B cell (primary cell): ENCODE results near the gene DCUN1D5. TPM values are rescaled to one million over a fixed set of nuclear protein-coding genes. Genes with fewer than 3 reads are reported as not detected.

Experiments
- ATAC-seq: fragments of 200-7000 bp; cut with Tn5 transposase; one replicate; pipeline ENCODE4 v1.10.0; 2021; ENCODE audit warnings: low read depth, mild to moderate bottlenecking, moderate number of reproducible peaks, moderate library complexity
- CTCF ChIA-PET: fragments of 350-600 bp; sonication (Branson Sonifier 250); formaldehyde crosslinking; loops from one replicate; lab custom pipeline; 2021; ENCODE audit warnings: antibody characterized with exemption, inconsistent platforms; lab: Charles Lee
- POLR2A ChIA-PET: fragments of 350-600 bp; sonication (Branson Sonifier 250); formaldehyde crosslinking; loops from one replicate; lab custom pipeline; 2021; ENCODE audit warnings: antibody characterized with exemption; lab: Charles Lee
- DNase-seq: peaks from one replicate; pipeline ENCODE4 v3.0.0; 2013
- H2AFZ ChIP-seq: 2 replicates; pipeline ENCODE4 v1.6.1; 2012; ENCODE audit warnings: mild to moderate bottlenecking, low read depth, low read length; ENCODE audit not compliant: insufficient read depth, poor library complexity, severe bottlenecking
- H3K27ac ChIP-seq, 2 donors: 1 replicate in 1 of 2; 2 replicates in 1 of 2; pipeline ENCODE4 v1.5.1; 2012 to 2013; ENCODE audit warnings: low read length in 2 of 2, mild to moderate bottlenecking in 2 of 2, moderate library complexity in 1 of 2
- H3K27me3 ChIP-seq, 4 experiments: fragments of 200-600 bp in 1 of 4; sonication (generic) in 1 of 4; replicated peaks in 1 of 4; 1 replicate in 2 of 4; 2 replicates in 2 of 4; pipeline versions ENCODE4 v1.6.1 to v1.7.0; 2013 to 2016; ENCODE audit warnings: low read length in 3 of 4, mild to moderate bottlenecking in 2 of 4, mixed read lengths in 1 of 4, moderate library complexity in 1 of 4; ENCODE audit not compliant: insufficient read depth in 4 of 4, control insufficient read depth in 3 of 4; ENCODE audit errors: control extremely low read depth in 1 of 4
- H3K36me3 ChIP-seq, 2 experiments: replicated peaks in 1 of 2; 1 replicate in 1 of 2; 2 replicates in 1 of 2; pipeline versions ENCODE4 v1.6.1 to v1.7.1; 2013; ENCODE audit warnings: low read length in 1 of 2; ENCODE audit not compliant: insufficient read depth in 2 of 2, control insufficient read depth in 1 of 2; ENCODE audit errors: control extremely low read depth in 1 of 2, extremely low read depth in 1 of 2
- H3K4me1 ChIP-seq, 2 donors: fragments of 200-600 bp in 1 of 2; sonication (generic) in 1 of 2; 1 replicate in 1 of 2; 2 replicates in 1 of 2; pipeline versions ENCODE4 v1.5.1 to v1.6.1; 2013 to 2017; ENCODE audit warnings: low read length in 2 of 2; ENCODE audit not compliant: control insufficient read depth in 2 of 2, insufficient read depth in 2 of 2
- H3K4me2 ChIP-seq: replicated peaks from 2 replicates; pipeline ENCODE3; 2012; ENCODE audit warnings: mild to moderate bottlenecking, low read depth, low read length; ENCODE audit not compliant: poor library complexity, severe bottlenecking
- H3K4me3 ChIP-seq, 5 experiments: fragments of 200-600 bp in 1 of 5; sonication (generic) in 1 of 5; 1 replicate in 3 of 5; 2 replicates in 2 of 5; pipeline versions ENCODE4 v1.5.1 to v1.7.0; 2011 to 2016; ENCODE audit warnings: low read length in 4 of 5, mild to moderate bottlenecking in 4 of 5, low read depth in 2 of 5, control low read depth in 1 of 5, moderate library complexity in 1 of 5; ENCODE audit not compliant: insufficient read depth in 1 of 5; ENCODE audit errors: control extremely low read depth in 1 of 5, extremely low read depth in 1 of 5
- H3K79me2 ChIP-seq: fragments of 200-600 bp; sonication (generic); one replicate; pipeline ENCODE4 v1.6.0; 2016; ENCODE audit warnings: low read length; ENCODE audit not compliant: control insufficient read depth, insufficient read depth
- H3K9ac ChIP-seq: fragments of 200-600 bp; sonication (generic); 2 replicates; pipeline ENCODE4 v1.6.1; 2017; ENCODE audit warnings: mild to moderate bottlenecking, low read length, moderate library complexity
- H3K9me3 ChIP-seq, 3 donors: one replicate each; pipeline versions ENCODE4 v1.6.1 to v1.7.1; 2013; ENCODE audit warnings: low read length in 2 of 3; ENCODE audit not compliant: control insufficient read depth in 2 of 3, insufficient read depth in 1 of 3; ENCODE audit errors: control extremely low read depth in 1 of 3
- H4K20me1 ChIP-seq: 2 replicates; pipeline ENCODE4 v1.6.0; 2012; ENCODE audit warnings: mild to moderate bottlenecking, low read length; ENCODE audit not compliant: insufficient read depth, control insufficient read depth, poor library complexity, severe bottlenecking
- H3K27ac Mint-ChIP-seq: one replicate; pipeline ENCODE4 v1.8.0; 2021; ENCODE audit warnings: mixed read lengths
- H3K27me3 Mint-ChIP-seq: one replicate; pipeline ENCODE4 v1.8.0; 2021; ENCODE audit warnings: mixed read lengths
- H3K4me1 Mint-ChIP-seq: one replicate; pipeline ENCODE4 v1.8.0; 2021; ENCODE audit warnings: mixed read lengths
- H3K4me3 Mint-ChIP-seq: one replicate; pipeline ENCODE4 v1.8.0; 2021; ENCODE audit warnings: mixed read lengths
- H3K9me3 Mint-ChIP-seq: one replicate; pipeline ENCODE4 v1.8.0; 2022; ENCODE audit warnings: mixed read lengths; ENCODE audit not compliant: insufficient read depth
- EZH2 ChIP-seq: IDR thresholded peaks from 2 replicates; pipeline ENCODE4 v1.6.1; 2012; ENCODE audit warnings: borderline replicate concordance, low read depth, mild to moderate bottlenecking, moderate library complexity, low read length; ENCODE audit not compliant: insufficient read depth, poor library complexity, severe bottlenecking
- intact Hi-C: fragments of 100-400 bp; cut with micrococcal nuclease; formaldehyde crosslinking; loops from one replicate; pipeline ENCODE4 v1.10.0; 2022
- polyA plus RNA-seq: library from polyadenylated mRNA; depleted of rRNA; stranded (reverse); fragments of >200 nt; gene quantifications from 2 replicates; pipeline ENCODE4 v1.2.3, GENCODE V29; 2012
- total RNA-seq, 2 donors: library from RNA; stranded (reverse); fragments of 120-200 nt in 1 of 2; gene quantifications; 1 replicate in 1 of 2; 2 replicates in 1 of 2; pipeline versions ENCODE4 v1.2.3 to v1.2.4, GENCODE V29; 2013 to 2022
- TF ChIP-seq, protein P1 (sequence below): fragments of 200-600 bp; IDR thresholded peaks from one replicate; pipeline ENCODE4 v1.8.0; 2022; ENCODE audit warnings: antibody characterized with exemption, mild to moderate bottlenecking

Gene DCUN1D5
- total and polyA plus RNA-seq, 2 donors (not counting 1 experiment from before 2014, with no cell fraction given): 11.9 to 14.2 TPM

DNA sequence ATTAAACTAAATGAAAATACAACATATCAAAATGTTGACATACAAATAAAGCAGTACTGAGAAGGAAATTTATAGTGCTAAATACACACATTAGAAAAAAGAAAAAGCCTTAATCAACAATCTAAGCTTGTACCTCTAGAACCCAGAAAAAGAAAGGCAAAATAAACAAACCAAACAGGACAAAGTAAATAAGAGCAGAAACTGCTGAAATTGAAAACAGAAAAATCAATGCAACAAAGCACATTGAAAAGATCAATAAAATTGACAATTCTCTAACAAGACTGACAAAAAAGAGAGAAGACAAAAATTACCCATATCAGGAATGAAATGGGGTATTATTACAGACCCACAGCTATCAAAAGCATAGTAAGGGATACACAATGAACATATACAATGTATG is 21.0 kb downstream of the DCUN1D5 start:
- TF ChIP-seq, protein P1, sequence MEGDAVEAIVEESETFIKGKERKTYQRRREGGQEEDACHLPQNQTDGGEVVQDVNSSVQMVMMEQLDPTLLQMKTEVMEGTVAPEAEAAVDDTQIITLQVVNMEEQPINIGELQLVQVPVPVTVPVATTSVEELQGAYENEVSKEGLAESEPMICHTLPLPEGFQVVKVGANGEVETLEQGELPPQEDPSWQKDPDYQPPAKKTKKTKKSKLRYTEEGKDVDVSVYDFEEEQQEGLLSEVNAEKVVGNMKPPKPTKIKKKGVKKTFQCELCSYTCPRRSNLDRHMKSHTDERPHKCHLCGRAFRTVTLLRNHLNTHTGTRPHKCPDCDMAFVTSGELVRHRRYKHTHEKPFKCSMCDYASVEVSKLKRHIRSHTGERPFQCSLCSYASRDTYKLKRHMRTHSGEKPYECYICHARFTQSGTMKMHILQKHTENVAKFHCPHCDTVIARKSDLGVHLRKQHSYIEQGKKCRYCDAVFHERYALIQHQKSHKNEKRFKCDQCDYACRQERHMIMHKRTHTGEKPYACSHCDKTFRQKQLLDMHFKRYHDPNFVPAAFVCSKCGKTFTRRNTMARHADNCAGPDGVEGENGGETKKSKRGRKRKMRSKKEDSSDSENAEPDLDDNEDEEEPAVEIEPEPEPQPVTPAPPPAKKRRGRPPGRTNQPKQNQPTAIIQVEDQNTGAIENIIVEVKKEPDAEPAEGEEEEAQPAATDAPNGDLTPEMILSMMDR: no peak
- TF ChIP-seq EZH2: no peak
- CTCF ChIA-PET: no interaction called here
- peak overlapping the region in 1 of 2 donors; percentile 69 for H3K27ac ChIP-seq

DNA sequence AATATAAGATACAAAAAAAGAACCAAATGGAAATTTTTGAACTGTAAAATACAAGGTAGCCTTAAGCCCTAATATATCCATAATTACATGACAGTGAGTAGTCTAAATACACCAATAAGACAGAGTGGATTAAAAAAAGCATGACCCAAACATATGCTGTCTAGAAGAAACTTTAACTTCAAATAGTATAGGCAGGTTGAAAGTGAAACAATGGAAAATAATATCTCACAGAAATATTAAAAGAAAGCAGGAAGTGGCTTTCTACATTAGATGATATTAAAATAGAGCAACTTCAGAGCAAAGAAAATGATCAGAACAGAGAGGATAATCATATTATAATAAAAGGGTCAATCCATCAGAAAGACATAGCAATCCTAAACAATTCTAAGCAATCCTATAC is 21.8 kb downstream of the DCUN1D5 start:
- intact Hi-C loops: no loop called here
- H2AFZ ChIP-seq: peak overlapping the region; percentile 26
- H3K4me1 Mint-ChIP-seq: peaks cover 36% of the 10 kb centered on the region
- no peak for DNase-seq
- ChIA-PET POLR2A (no interaction called here), CTCF (no interaction called here)
- H3K27me3 Mint-ChIP-seq: no peaks in the 10 kb centered on the region
- peak; percentile 41 for ATAC-seq
- H4K20me1 ChIP-seq: no peaks in the 10 kb centered on the region
- peaks cover 27% of the 10 kb centered on the region for H3K79me2 ChIP-seq
- no peaks in the 10 kb centered on the region for H3K9me3 Mint-ChIP-seq
- H3K27ac ChIP-seq: peak overlapping the region in 1 of 2 donors; percentile 69
- peak overlapping the region in 2 of 5 experiments; percentile 6 to 45 for H3K4me3 ChIP-seq
- peaks cover 9 to 23% of the 10 kb centered on the region in 2 donors for H3K4me1 ChIP-seq
- peaks cover 1 to 4% of the 10 kb centered on the region in 2 experiments for H3K36me3 ChIP-seq
- TF ChIP-seq EZH2: no peak
- TF ChIP-seq, protein P1: no peak
- H3K27ac Mint-ChIP-seq: no peak overlapping the region
- no peaks in the 10 kb centered on the region for H3K27me3 ChIP-seq
- peak overlapping the region; percentile 33 for H3K4me3 Mint-ChIP-seq
- H3K4me2 ChIP-seq: peak overlapping the region; percentile 50
- peak overlapping the region; percentile 8 for H3K9ac ChIP-seq
- no peaks in the 10 kb centered on the region for H3K9me3 ChIP-seq

More for the DNA sequence above, 21.0 kb downstream of the DCUN1D5 start:
- peak overlapping the region; percentile 50 for H3K4me2 ChIP-seq
- H3K9ac ChIP-seq: peak overlapping the region; percentile 8
- H2AFZ ChIP-seq: no peak overlapping the region
- H3K27me3 ChIP-seq: no peaks in the 10 kb centered on the region
- peaks cover 9 to 23% of the 10 kb centered on the region in 2 donors for H3K4me1 ChIP-seq
- no peak overlapping the region for H3K4me3 ChIP-seq
- no peak for ATAC-seq
- no peaks in the 10 kb centered on the region for H3K9me3 ChIP-seq
- H4K20me1 ChIP-seq: no peaks in the 10 kb centered on the region
- H3K4me3 Mint-ChIP-seq: peak overlapping the region; percentile 15
- DNase-seq: no peak
- POLR2A ChIA-PET: no interaction called here
- H3K9me3 Mint-ChIP-seq: no peaks in the 10 kb centered on the region
- peaks cover 1 to 3% of the 10 kb centered on the region in 2 experiments for H3K36me3 ChIP-seq
- intact Hi-C loops: no loop called here
- H3K27ac Mint-ChIP-seq: no peak overlapping the region
- no peaks in the 10 kb centered on the region for H3K27me3 Mint-ChIP-seq
- H3K79me2 ChIP-seq: peaks cover 27% of the 10 kb centered on the region
- H3K4me1 Mint-ChIP-seq: peaks cover 36% of the 10 kb centered on the region
